Ammon's horn (tissue), 1 donor: ENCODE data around the gene ARHGAP9.
A peak's percentile ranks its signal among the peaks of the same experiment; 100 is the strongest.
"Not testable (repeated sequence)": the region's sequence is repeated elsewhere in the genome, so short reads cannot be mapped to it uniquely, and the experiment has no call there.

Experiments
- DNase-seq: peaks from one replicate; pipeline ENCODE4 v3.0.0-alpha.2; 2016; ENCODE audit warnings: low spot score

The ARHGAP9 gene

GRCh38 chr12:57456737-57457490 lies 22.8 kb downstream of the ARHGAP9 start:
- no peak for DNase-seq

DNA sequence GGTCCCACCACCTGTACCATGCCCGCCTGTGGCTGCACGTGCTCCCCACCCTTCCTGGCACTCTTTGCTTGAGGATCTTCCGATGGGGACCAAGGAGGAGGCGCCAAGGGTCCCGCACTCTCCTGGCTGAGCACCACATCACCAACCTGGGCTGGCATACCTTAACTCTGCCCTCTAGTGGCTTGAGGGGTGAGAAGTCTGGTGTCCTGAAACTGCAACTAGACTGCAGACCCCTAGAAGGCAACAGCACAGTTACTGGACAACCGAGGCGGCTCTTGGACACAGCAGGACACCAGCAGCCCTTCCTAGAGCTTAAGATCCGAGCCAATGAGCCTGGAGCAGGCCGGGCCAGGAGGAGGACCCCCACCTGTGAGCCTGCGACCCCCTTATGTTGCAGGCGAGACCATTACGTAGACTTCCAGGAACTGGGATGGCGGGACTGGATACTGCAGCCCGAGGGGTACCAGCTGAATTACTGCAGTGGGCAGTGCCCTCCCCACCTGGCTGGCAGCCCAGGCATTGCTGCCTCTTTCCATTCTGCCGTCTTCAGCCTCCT lies 23.4 kb downstream of the ARHGAP9 start:
- no peak for DNase-seq

DNA sequence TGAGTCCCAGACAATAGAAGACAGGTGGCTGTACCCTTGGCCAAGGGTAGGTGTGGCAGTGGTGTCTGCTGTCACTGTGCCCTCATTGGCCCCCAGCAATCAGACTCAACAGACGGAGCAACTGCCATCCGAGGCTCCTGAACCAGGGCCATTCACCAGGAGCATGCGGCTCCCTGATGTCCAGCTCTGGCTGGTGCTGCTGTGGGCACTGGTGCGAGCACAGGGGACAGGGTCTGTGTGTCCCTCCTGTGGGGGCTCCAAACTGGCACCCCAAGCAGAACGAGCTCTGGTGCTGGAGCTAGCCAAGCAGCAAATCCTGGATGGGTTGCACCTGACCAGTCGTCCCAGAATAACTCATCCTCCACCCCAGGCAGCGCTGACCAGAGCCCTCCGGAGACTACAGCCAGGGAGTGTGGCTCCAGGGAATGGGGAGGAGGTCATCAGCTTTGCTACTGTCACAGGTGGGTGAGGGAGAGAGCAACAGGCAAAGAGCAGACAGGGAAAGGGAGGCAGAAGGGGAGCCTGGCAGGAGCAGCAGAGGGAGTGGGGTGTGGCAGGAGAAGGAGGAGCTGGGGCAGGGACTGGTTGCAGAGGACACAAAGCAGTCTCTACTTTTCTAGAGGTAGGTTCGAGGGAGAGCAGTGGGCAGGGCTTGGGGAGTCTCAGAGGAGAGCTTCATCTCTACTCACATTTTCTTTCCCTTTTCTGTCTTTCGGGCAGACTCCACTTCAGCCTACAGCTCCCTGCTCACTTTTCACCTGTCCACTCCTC lies 24.1 kb downstream of the ARHGAP9 start:
- DNase-seq = no peak

DNA sequence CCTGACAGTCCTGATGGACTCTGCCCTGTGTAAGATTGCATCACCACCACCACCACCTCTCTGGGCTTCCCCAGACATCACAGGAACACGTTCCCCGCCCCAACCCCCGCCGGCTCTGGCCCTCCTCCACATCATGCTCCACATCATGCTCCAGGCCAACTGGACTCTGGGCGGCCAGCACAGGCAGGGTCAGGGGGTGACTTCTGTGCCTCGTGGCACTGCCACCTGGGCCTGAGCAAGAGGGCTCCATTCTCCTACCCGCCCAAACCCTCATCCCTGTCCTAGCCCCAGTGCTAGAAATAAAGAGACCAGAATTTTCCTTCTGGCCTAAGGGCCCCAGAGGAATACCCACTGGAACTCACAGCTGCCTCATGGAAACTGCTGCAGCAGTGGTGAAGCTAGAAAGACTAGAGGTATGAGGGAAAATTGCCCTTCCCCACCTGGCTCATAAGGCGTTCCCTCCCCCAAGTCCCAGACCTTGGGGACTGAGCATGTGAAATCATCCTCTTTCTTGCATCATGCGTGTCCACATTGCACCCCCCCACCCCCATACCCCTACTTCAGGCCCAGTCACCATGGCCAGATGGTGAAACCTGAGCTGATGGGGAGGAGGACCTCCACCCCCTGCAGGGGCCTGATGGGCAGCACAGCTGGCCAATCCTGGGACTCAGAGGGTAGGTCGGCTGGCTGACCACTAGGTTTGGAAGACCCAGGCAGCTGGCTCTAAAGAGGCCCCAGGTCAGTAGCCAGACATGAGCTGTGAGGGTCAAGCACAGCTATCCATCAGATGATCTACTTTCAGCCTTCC lies 24.9 kb downstream of the ARHGAP9 start, which contains the start of gene INHBE:
INHBE (plus strand) TSS at position 742 of the 808 bp plus-strand sequence. CDS start 230 bp downstream, outside the sequence.
- no peak for DNase-seq

DNA sequence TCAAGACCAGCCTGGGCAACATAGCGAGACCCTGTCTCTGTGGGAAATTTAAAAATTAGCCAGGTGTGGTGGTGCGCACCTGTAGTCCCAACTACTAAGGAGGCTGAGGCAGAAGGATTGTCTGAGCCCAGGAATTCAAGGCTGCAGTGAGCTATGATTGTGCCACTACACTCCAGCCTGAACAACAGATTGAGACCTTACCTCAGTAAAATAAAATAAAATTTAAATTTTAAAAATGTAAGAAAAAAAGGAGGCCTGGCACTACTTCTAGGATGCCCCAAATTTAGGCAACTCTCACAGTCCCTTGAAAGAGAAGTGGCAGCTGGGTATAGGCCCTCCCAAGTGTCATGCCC lies 25.5 kb downstream of the ARHGAP9 start:
- no peak for DNase-seq

DNA sequence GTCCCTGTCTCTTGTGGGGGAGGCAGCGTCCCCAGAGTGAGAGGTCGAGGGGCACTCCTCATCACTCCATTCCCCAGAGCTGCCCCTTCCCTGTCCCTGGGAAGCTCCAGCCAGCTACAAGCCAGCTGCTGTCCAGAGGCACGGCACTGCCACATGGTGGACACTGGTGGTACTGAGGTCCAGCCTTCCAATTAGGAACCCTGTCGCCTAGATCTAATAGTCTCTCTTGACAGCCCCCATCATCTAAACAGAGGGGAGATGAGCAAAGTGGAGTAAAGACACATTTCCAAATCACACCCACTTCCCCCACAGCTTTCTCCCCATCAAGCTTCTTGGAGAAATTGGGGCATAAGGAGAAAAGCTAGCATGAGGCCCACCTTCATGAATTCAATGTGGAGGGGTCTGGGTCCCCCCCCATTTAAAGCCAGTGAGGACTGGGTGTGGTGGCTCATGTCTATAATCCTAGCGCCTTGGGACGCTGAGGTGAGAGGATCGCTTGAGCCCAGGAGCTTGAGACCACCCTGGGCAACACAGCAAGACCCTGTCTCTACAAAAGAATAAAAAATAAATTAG lies 26.6 kb downstream of the ARHGAP9 start:
- peak; percentile 85 for DNase-seq

DNA sequence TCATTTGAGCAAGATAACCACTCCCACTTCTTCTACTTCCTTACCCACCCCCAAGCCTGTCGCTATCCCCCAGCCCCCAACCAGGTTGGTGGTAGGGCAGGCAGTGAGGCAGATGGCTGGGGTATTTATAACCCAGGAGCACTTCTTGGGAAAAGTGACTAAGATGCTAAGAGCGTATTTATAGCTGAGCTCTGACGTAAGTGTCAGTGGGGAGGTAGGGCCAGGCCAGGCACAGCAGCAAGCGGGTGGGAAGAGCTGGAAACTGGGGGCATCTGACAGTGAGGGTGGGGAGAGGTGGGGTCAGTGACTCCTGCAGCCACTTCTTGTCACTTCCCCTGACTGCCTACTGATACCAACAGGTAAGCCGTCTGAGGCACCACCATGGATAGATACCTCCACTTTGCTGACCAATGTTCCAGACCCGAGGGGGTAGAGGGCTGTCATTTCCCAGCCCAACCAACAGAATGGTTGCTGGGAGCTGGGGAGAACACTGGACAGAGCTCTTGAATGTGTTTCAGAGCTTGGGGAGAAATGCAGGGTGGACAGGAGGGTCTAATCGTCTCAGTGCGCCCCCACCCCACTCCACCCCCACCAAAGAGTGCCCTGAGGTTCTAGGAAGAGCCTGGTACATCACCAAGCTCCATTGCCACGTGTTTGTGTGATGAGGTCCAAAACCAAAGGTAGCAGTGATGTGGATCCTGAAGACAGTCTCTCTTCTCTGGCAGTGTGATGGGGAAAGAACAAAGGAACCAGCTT lies 27.3 kb downstream of the ARHGAP9 start:
- no peak for DNase-seq

- DNase-seq = no peak
These were observed 28.4 kb downstream of the ARHGAP9 start for GRCh38 chr12:57451233-57451778.

- no peak for DNase-seq
These were observed 29.6 kb downstream of the ARHGAP9 start for GRCh38 chr12:57450057-57450456.

DNA sequence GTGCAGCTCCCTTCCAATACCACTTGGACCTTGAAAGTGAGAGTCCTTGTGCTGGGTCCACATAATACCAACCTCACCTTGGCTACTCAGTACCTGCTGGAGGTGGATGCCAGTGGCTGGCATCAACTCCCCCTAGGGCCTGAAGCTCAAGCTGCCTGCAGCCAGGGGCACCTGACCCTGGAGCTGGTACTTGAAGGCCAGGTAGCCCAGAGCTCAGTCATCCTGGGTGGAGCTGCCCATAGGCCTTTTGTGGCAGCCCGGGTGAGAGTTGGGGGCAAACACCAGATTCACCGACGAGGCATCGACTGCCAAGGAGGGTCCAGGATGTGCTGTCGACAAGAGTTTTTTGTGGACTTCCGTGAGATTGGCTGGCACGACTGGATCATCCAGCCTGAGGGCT lies 30.3 kb downstream of the ARHGAP9 start:
- no peak for DNase-seq

DNA sequence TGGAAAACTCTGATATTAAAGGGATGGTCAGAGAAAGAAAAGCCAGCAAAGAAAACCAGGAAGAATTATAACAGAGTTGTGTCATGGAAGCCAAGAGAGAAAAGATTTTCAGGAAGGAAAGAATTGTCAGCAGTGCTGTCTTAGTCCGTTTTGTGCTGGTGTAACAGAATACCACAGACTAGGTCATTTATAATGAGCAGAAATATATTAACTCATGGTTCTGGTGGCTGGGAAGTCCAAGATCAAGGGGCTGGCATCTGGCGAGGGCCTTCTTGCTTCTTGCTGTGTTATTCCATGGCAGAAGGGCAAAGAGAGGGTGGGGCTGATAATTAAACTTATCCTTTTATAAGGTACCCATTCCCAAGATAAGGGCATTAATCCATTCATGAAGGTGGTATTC lies 31.0 kb downstream of the ARHGAP9 start:
- DNase-seq = no peak

GRCh38 chr12:57446292-57446960 lies 33.2 kb downstream of the ARHGAP9 start:
- no peak for DNase-seq

DNA sequence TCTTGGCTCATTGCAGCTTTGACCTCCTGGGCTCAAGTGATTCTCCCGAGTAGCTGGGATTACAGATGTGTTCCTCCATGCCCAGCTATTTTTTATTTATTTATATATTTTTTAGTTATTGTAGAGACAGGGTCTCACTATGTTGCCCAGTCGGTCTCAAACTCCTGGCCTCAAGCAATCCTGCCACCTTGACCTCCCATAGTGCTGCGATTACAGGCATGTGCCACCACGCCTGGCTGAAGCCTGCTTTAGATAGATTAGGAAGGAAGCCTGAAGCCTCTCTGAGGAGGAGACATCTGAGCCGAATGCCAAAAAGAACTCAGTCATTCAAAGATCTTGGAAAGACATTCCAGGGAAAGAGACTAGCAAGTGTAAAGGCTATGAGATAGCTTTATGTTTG lies 34.9 kb downstream of the ARHGAP9 start:
- DNase-seq = no peak

- not testable (repeated sequence) for DNase-seq
These were observed 35.3 kb downstream of the ARHGAP9 start for GRCh38 chr12:57444337-57444736.

- no peak for DNase-seq
These were observed 37.7 kb downstream of the ARHGAP9 start for GRCh38 chr12:57441846-57442427.

GRCh38 chr12:57441393-57441792 lies 38.3 kb downstream of the ARHGAP9 start:
- DNase-seq = not testable (repeated sequence)

GRCh38 chr12:57439762-57440266 lies 39.9 kb downstream of the ARHGAP9 start:
- DNase-seq = no peak

DNA sequence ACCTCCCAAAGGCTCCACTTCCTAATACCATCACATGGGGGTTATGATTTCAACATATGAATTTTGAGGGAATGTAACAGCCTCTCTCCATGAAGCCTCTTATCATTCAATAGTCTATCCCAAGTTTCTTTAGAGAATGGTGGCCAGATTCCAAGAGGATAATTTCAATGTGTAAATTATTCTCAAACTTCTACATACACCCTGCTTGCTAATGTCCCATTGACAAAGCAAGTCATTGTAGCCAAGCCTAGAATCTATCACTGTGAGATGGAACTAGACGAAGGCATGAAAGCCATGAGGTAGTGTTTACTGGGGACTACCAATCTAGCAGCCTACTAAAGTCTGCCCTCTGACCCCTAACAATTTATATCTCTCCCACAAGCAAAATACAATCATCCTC lies 41.3 kb downstream of the ARHGAP9 start:
- DNase-seq = no peak

DNA sequence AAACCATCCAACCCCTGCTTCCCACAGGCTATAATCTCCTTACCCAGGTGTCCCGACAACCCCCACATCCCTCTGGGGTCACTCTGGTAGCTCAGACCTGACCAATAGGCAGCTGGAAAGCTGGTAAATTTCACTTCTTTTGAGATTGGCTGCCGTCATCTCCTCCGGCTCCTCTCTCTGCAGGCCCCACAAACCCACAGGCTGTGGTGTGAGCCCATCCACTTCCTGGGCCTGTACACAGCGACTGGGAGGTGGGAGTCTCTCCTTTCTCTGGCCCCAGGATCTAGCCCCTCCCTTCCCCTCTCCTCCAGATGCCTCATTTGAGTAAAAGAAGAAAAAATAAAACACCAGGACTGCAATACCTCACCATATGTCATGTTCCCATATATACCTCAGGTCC lies 44.4 kb downstream of the ARHGAP9 start:
- DNase-seq = no peak
